NCI-H2029 treated with DMSO at 0.1 percent for 48 hours (cell line): ENCODE measurements around the gene DNASE1.
A peak's percentile ranks its signal among the peaks of the same experiment; 100 is the strongest.

Source experiments
- DNase-seq: peaks from one replicate; lab custom pipeline; 2025; lab: John Stamatoyannopoulos, UW

The DNASE1 gene

DNA sequence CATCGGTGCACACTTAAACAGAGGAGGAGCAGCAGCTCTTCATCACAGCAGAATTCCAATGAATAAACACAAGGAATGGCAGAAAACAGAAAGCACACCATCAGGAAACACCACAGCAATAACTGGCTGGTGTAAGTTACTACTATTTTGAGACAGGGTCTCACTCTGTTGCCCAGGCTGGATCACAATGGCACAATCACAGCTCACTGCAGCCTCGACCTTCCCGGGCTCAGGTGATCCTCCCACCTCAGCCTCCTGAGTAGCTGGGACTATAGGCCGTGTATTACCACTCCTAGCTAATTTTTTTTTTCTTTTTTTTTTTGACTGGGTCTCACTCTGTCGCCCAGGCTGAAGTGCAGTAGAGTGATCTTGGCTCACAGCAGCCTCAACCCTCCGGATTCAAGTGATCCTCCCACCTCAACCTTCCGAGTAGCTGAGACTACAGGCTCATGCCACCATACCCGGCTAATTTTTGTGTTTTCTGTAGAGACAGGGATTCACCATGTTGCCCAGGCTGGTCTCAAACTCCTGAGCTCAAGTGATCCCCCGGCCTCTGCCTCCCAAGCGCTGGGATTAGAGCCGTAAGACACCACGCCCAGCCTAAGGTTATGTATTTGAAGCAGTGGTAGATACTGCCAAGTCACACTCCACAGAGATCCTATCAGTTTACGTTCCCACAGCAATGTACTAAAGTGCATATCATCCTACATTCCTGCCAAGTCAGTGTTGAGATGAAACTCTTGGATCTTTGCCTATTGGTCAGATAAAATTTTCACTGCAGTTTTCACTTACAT is 42.1 kb downstream of the DNASE1 start:
- DNase-seq = peak; percentile 1

- DNase-seq = no peak
Measured at GRCh38 chr16:3698941-3699340, 44.5 kb downstream of the DNASE1 start.

DNA sequence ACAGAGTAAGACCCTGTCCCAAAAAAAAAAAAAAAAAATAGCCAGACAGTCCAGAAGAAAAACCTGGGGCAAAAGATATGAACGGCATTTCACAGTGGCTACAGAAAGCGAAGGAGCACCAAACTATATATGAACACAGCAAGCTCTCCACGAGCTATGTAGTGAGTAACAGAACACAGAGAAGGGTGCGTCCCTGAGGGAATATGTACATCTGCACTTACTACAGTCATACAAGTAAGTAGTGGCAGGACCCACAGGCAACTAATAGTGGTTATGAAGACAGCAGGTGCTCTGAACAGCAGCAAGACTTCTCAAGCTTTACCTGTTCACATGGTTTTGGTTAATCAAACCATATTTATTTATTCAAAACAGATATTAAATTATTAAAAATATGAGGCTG is 47.0 kb downstream of the DNASE1 start:
- no peak for DNase-seq

GRCh38 chr16:3702082-3702481 is 47.6 kb downstream of the DNASE1 start:
- no peak for DNase-seq

DNA sequence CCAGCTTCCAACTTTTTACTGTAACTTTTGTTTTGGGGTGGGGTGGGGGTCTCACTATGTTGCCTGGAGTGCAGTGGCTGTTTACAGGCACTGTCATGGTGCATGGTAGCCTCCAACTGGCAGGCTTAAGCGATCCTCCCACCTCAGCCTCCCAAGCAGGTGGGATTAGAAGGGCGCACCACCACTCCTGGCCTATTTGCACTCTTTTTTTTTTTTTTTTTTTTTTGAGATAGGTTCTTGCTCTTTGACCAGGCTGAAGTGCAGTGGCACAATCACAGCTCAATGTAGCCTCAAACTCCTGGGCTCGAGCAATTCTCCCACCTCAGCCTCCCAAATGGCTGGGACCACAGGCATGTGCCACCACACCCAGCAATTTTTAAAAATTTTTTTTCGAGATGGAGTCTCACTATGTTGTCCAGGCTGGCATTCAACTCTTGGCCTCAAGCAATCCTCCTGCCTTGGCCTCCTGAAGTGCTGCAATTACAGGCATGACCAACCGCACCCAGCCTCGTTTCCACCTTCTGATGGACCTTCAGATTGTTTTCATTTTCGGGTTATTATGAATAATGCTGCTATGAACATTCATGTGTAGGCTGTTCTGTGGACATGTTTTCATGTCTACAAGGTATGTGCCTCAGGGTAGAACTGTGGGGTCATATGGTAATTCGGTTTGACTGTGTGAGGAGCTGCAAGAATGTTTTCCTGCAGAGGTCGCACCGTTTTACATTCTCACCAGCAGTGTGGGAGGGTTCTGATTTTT is 51.9 kb downstream of the DNASE1 start:
- DNase-seq = no peak
